Stimulated activated CD4-positive, alpha-beta T cell treated with anti-CD3 and anti-CD28 coated beads, Interleukin-12 subunit alpha, Interleukin-12 subunit beta, amount 100 ng/mL, for 24 hours (primary cell): ENCODE data around the gene MCCC1.
"Not testable (repeated sequence)": the region's sequence is repeated elsewhere in the genome, so short reads cannot be mapped to it uniquely, and the experiment has no call there.

ENCODE experiments used
- DNase-seq, 2 experiments: peaks; one replicate each; pipeline ENCODE4 v3.0.0-alpha.2; 2020; ENCODE audit warnings: low read depth in 2 of 2

The MCCC1 gene

GRCh38 chr3:183103950-183104349 is 4.7 kb upstream of the MCCC1 start:
- DNase-seq = not testable (repeated sequence)

- not testable (repeated sequence) for DNase-seq
Measured at GRCh38 chr3:183101040-183101439, 1.7 kb upstream of the MCCC1 start.

- DNase-seq = no peak
Measured at GRCh38 chr3:183100376-183100775, 1.1 kb upstream of the MCCC1 start.

GRCh38 chr3:183099838-183100204 is 525 bp upstream of the MCCC1 start:
- DNase-seq = no peak

- DNase-seq = no peak
Measured at GRCh38 chr3:183098536-183099025, 715 bp downstream of the MCCC1 start.

GRCh38 chr3:183094711-183095110 is 4.6 kb downstream of the MCCC1 start:
- DNase-seq = no peak

GRCh38 chr3:183092256-183092655 is 7.0 kb downstream of the MCCC1 start:
- no peak for DNase-seq

- no peak for DNase-seq
Measured at GRCh38 chr3:183087184-183087583, 12.1 kb downstream of the MCCC1 start.

GRCh38 chr3:183085634-183086390 is 13.5 kb downstream of the MCCC1 start:
- no peak for DNase-seq

GRCh38 chr3:183082355-183082915 is 16.9 kb downstream of the MCCC1 start:
- no peak for DNase-seq

- no peak for DNase-seq
Measured at GRCh38 chr3:183081459-183082183, 17.7 kb downstream of the MCCC1 start.

- DNase-seq = no peak
Measured at GRCh38 chr3:183080628-183081027, 18.7 kb downstream of the MCCC1 start.

GRCh38 chr3:183074881-183075280 is 24.4 kb downstream of the MCCC1 start:
- no peak for DNase-seq

GRCh38 chr3:183074261-183074660 is 25.0 kb downstream of the MCCC1 start:
- no peak for DNase-seq

- no peak for DNase-seq
Measured at GRCh38 chr3:183073839-183074238, 25.5 kb downstream of the MCCC1 start.

- no peak for DNase-seq
Measured at GRCh38 chr3:183070892-183071291, 28.4 kb downstream of the MCCC1 start.

- no peak for DNase-seq
Measured at GRCh38 chr3:183069086-183069485, 30.2 kb downstream of the MCCC1 start.

- DNase-seq = not testable (repeated sequence)
Measured at GRCh38 chr3:183066891-183067290, 32.4 kb downstream of the MCCC1 start.

GRCh38 chr3:183064475-183064874 is 34.8 kb downstream of the MCCC1 start:
- no peak for DNase-seq

- DNase-seq = no peak
Measured at GRCh38 chr3:183061391-183062172, 37.7 kb downstream of the MCCC1 start.

GRCh38 chr3:183058351-183058750 is 40.9 kb downstream of the MCCC1 start:
- no peak for DNase-seq

GRCh38 chr3:183050706-183051105 is 48.6 kb downstream of the MCCC1 start:
- no peak for DNase-seq
